Ascending aorta (tissue), 2 donors: Measurements from ENCODE around the gene PFKFB2. TPM values are rescaled to one million over a fixed set of nuclear protein-coding genes. Genes with fewer than 3 reads are reported as not detected.

Experiments
- DNase-seq, 2 donors: peaks; one replicate each; pipeline ENCODE4 v3.0.0-alpha.2; 2019; ENCODE audit warnings: low spot score in 2 of 2
- H3K27ac ChIP-seq, 2 donors: fragments of 200-600 bp; sonication (generic); one replicate each; pipeline ENCODE4 v1.5.1; 2016 to 2017; ENCODE audit warnings: mild to moderate bottlenecking in 1 of 2
- H3K27me3 ChIP-seq: fragments of 200-600 bp; sonication (generic); one replicate; pipeline ENCODE4 v1.5.1; 2017
- H3K36me3 ChIP-seq, 2 donors: fragments of 200-600 bp; sonication (generic); one replicate each; pipeline ENCODE4 v1.5.1; 2016
- H3K4me1 ChIP-seq, 2 donors: fragments of 200-600 bp; sonication (generic); one replicate each; pipeline ENCODE4 v1.5.1; 2016 to 2017; ENCODE audit warnings: mild to moderate bottlenecking in 1 of 2
- H3K4me3 ChIP-seq, 2 donors: fragments of 200-600 bp; sonication (generic); one replicate each; pipeline ENCODE4 v1.5.1; 2016 to 2017; ENCODE audit warnings: mild to moderate bottlenecking in 1 of 2
- H3K9me3 ChIP-seq, 2 donors: fragments of 200-600 bp; sonication (generic); one replicate each; pipeline ENCODE4 v1.5.1; 2016
- intact Hi-C: fragments of 100-400 bp; cut with DNase I; formaldehyde crosslinking; loops from one replicate; pipeline ENCODE4 v1.15.1; 2023
- total RNA-seq: library from RNA; depleted of rRNA; stranded (reverse); fragments of >200 nt; gene quantifications from one replicate; pipeline ENCODE4 v1.1.0, GENCODE V29; 2016
- TF ChIP-seq, protein P1 (sequence below), 3 experiments: fragments of 200-600 bp in 2 of 3; fragments of 450-650 bp in 1 of 3; sonication (generic) in 2 of 3; IDR thresholded peaks; one replicate each; pipeline ENCODE4 v1.5.1; 2016 to 2019; ENCODE audit warnings: antibody characterized with exemption in 3 of 3, mild to moderate bottlenecking in 1 of 3, moderate library complexity in 1 of 3

Gene PFKFB2
- total RNA-seq, 1 donor from 2014 or later, result 1.2 TPM

DNA sequence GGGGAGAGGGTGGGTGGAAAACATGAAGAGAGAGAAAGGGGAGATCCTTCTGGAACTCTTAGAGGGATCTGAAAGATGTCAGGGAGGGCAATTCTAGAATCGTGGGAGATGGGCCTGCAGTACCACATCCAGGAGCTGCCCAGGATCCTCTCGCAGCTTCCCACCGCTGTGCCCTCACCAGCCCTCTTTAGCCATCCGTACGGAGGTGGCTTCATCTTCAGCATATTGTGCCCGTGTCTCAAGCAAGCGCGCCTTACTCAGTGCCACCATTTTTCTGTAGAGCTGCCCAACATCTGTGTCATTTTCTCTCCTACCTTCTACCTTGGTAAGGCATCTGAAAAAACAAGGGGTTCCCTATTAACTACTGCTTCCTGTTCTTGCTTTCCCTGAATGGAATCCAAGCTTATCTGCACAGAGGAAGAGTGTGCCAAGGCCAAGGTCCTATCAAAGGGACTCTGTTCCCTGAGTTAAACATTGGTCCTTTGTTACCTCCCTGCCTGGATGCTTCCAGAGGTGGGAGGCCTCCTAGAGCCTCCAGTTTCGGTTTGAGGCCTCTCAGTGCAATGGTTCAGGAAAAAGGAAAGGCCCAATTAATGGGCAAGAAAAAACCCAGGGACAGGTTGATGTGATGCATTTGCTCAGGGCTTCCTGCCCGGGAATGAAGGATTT lies 43.8 kb upstream of the PFKFB2 start:
- no peak for DNase-seq
- intact Hi-C loops, result no loop called here
- no peaks in the 10 kb centered on the region for H3K36me3 ChIP-seq
- no peaks in the 10 kb centered on the region for H3K9me3 ChIP-seq
- no peak overlapping the region for H3K27ac ChIP-seq
- H3K4me1 ChIP-seq, result no peaks in the 10 kb centered on the region
- no peak overlapping the region for H3K4me3 ChIP-seq
- TF ChIP-seq, protein P1, sequence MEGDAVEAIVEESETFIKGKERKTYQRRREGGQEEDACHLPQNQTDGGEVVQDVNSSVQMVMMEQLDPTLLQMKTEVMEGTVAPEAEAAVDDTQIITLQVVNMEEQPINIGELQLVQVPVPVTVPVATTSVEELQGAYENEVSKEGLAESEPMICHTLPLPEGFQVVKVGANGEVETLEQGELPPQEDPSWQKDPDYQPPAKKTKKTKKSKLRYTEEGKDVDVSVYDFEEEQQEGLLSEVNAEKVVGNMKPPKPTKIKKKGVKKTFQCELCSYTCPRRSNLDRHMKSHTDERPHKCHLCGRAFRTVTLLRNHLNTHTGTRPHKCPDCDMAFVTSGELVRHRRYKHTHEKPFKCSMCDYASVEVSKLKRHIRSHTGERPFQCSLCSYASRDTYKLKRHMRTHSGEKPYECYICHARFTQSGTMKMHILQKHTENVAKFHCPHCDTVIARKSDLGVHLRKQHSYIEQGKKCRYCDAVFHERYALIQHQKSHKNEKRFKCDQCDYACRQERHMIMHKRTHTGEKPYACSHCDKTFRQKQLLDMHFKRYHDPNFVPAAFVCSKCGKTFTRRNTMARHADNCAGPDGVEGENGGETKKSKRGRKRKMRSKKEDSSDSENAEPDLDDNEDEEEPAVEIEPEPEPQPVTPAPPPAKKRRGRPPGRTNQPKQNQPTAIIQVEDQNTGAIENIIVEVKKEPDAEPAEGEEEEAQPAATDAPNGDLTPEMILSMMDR (IDR thresholded peaks at IDR 0.05), result no peak
- no peaks in the 10 kb centered on the region for H3K27me3 ChIP-seq

DNA sequence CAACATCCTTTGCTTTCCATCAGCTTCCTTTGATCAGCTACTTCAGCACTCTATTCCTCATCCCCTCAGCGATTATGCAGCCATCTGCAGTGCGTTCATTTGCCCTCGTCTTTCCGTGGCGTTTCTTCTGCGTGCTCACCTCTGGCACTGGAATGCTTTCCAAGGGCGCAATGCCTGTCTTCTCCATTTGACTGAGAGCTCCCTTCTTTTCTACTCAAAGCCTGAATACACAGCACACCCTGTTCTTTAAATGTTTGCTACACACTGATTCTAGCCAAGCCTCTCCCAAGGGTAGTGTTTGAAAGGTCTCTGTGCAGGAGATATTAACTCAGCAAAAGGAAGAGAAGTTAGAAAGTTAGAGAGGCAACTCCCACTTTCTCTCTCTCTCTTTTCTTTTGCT lies 43.1 kb upstream of the PFKFB2 start:
- no peaks in the 10 kb centered on the region for H3K27me3 ChIP-seq
- TF ChIP-seq, protein P1 (IDR thresholded peaks at IDR 0.05), result no peak
- H3K4me1 ChIP-seq, result no peaks in the 10 kb centered on the region
- DNase-seq, result no peak
- H3K27ac ChIP-seq, result no peak overlapping the region
- intact Hi-C loops, result no loop called here
- H3K9me3 ChIP-seq, result no peaks in the 10 kb centered on the region
- no peak overlapping the region for H3K4me3 ChIP-seq
- no peaks in the 10 kb centered on the region for H3K36me3 ChIP-seq

DNA sequence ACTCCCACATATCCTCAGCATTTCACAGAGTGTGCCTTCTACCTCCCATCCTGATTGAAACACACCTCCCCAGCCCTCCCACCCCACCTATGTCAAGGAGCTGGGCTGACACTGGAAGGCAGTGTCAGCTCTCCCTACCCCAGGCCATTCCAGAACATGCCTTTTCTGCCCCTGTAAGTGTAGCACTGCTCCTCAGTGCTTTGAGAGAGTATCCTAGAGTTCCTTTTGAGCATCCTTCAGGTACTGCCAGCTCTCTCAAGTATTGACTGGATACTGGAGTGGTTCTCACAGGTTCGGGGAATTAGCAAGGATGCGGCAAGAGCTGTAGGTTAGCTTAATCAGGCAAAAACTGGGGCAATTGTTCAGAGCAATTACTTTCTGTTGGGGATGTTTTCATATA lies 42.3 kb upstream of the PFKFB2 start:
- no peak overlapping the region for H3K27ac ChIP-seq
- no peak overlapping the region for H3K4me3 ChIP-seq
- intact Hi-C loops, result no loop called here
- H3K4me1 ChIP-seq, result no peaks in the 10 kb centered on the region
- no peaks in the 10 kb centered on the region for H3K27me3 ChIP-seq
- TF ChIP-seq, protein P1 (IDR thresholded peaks at IDR 0.05), result no peak
- no peak for DNase-seq
- no peaks in the 10 kb centered on the region for H3K36me3 ChIP-seq
- H3K9me3 ChIP-seq, result no peaks in the 10 kb centered on the region

DNA sequence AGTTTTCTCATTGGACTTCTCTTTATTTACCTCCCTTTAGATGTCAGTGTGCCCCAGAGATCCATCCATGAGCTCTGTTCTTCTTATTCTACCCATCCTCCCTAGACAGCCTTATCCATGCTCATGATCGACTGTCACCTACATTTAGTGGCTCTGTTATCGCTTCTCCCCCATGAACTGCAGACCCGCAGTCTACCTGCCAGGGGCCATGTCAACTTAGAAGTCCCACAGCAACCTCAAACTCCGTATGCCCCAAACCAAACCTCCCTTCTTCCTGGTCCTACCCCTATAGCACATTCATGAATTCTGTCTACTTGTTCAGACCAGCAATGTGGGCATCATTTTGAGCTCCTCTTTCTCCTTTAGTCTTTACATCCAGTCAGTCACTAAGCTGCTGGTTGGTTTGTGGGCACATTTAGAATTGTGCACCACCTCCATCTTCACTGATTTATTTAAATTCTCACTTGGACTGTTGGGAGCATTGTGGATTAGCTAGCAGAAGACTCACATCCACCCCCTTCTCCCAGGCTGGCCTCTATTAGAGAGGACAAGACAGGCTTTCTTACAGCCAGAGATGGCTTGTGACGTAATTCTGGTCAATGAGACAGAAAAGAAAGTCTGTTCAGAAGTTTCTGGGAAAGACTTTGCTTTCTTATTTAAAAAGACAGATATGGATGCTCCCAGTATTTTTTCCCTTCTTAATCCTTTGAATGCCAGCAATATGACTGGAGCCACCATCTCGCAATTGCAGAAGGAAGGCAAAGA lies 39.6 kb upstream of the PFKFB2 start:
- DNase-seq, result no peak
- Histone ChIP-seq H3K27me3 (no peaks in the 10 kb centered on the region), H3K36me3 (no peaks in the 10 kb centered on the region), H3K9me3 (no peaks in the 10 kb centered on the region), H3K4me3 (no peak overlapping the region), H3K27ac (no peak overlapping the region), H3K4me1 (no peaks in the 10 kb centered on the region)
- TF ChIP-seq, protein P1 (IDR thresholded peaks at IDR 0.05), result no peak
- intact Hi-C loops, result no loop called here

DNA sequence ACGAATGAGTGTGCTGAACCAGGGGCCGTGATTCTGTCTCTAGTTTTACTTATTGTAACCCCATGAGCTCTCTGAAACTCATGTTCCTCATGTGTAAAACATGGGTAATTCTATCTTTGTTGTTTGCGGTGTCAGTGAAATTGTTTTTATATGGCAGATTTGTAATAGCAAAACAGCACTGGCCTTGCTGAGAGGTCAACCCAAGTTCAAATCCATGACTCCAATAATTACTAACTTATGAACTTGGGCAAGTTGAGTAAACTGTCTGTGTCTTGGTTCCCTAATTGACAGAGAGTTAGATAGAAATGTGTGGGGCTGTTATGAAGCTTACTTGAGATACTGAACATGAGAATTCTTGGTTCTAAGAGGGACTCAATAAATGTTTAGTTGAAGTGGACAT lies 38.3 kb upstream of the PFKFB2 start:
- Histone ChIP-seq H3K4me1 (no peaks in the 10 kb centered on the region), H3K27me3 (no peaks in the 10 kb centered on the region), H3K4me3 (no peak overlapping the region), H3K27ac (no peak overlapping the region), H3K36me3 (no peaks in the 10 kb centered on the region), H3K9me3 (no peaks in the 10 kb centered on the region)
- intact Hi-C loops, result no loop called here
- DNase-seq, result no peak
- TF ChIP-seq, protein P1 (IDR thresholded peaks at IDR 0.05), result no peak
